K562 (cell line): ENCODE measurements around the gene MRPL28. TPM values are rescaled to one million over a fixed set of nuclear protein-coding genes. Genes with fewer than 3 reads are reported as not detected.

Experiments
- CBX1 ChIP-seq: sonication (generic); IDR thresholded peaks from 2 replicates; pipeline ENCODE4 v1.6.1; 2016; ENCODE audit warnings: antibody characterized with exemption, low read depth, mild to moderate bottlenecking
- HDGF ChIP-seq: fragments of 450-650 bp; IDR thresholded peaks from 2 replicates; pipeline ENCODE4 v1.6.1; 2016
- HMG20B ChIP-seq: fragments of 250-450 bp; sonication (Bioruptor Pico); IDR thresholded peaks from 2 replicates; pipeline ENCODE4 v1.5.0; 2021; ENCODE audit warnings: mild to moderate bottlenecking
- KDM4B ChIP-seq, 2 experiments: fragments of 450-650 bp in 1 of 2; sonication (generic) in 1 of 2; IDR thresholded peaks; 2 replicates each; pipeline ENCODE4 v1.6.1; 2016 to 2017; ENCODE audit warnings: borderline replicate concordance in 2 of 2, antibody characterized with exemption in 1 of 2, low read depth in 1 of 2, mild to moderate bottlenecking in 1 of 2
- SMAD2 ChIP-seq: fragments of 150-350 bp; IDR thresholded peaks from 2 replicates; pipeline ENCODE4 v1.6.1; 2014; ENCODE audit warnings: low read depth, mild to moderate bottlenecking, low read length
- SMAD3 ChIP-seq: fragments of 450-650 bp; formaldehyde crosslinking; conservative IDR thresholded peaks from 2 replicates; pipeline ENCODE4 v1.4.0; 2020; ENCODE audit warnings: mild to moderate bottlenecking
- ZC3H11A ChIP-seq: IDR thresholded peaks from 2 replicates; pipeline ENCODE4 v1.6.1; 2012; ENCODE audit warnings: low read depth, low read length, improper control_type of control experiment
- ZNF324 ChIP-seq: fragments of 250-450 bp; sonication (Bioruptor Pico); IDR thresholded peaks from 2 replicates; pipeline ENCODE4 v1.4.0; 2020; ENCODE audit warnings: mild to moderate bottlenecking
- polyA plus RNA-seq, 8 experiments: library from polyadenylated mRNA; depleted of rRNA in 4 of 8; stranded (reverse) in 5 of 8; unstranded in 3 of 8; fragments of >200 nt; fragmentation: Nextera tagmentation in 2 of 8; fragmentation: Illumina TruSeq in 1 of 8; extraction: Ambion mirVana in 2 of 8; extraction: Trizol in 1 of 8; gene quantifications; 2 replicates each; pipeline versions ENCODE4 v1.2.1 to v1.2.3, GENCODE V29; 2011 to 2014; ENCODE audit warnings: inconsistent platforms in 1 of 8, missing spikeins in 1 of 8
- total RNA-seq, 7 experiments: library from RNA; depleted of rRNA in 6 of 7; stranded (reverse); fragments of >200 nt in 6 of 7; fragmentation: Illumina TruSeq in 2 of 7; extraction: Trizol in 2 of 7; gene quantifications; 2 replicates each; pipeline versions ENCODE4 v1.2.1 to v1.2.3, GENCODE V29; 2011 to 2021; ENCODE audit warnings: low replicate concordance in 1 of 7
- TF ChIP-seq, protein P1 (sequence below): fragments of 250-450 bp; sonication (Bioruptor Pico); IDR thresholded peaks from 2 replicates; pipeline ENCODE4 v1.5.1; 2021; ENCODE audit warnings: mild to moderate bottlenecking
- TF ChIP-seq, protein P2 (sequence below): fragments of 450-650 bp; formaldehyde crosslinking; IDR thresholded peaks from 2 replicates; pipeline ENCODE4 v1.4.0; 2020; ENCODE audit warnings: mild to moderate bottlenecking, moderate library complexity

The MRPL28 gene
- total and polyA plus RNA-seq, 9 of the 15 experiments (the other 6 are each of a cell fraction or from before 2014, with no cell fraction given), result 2.5 to 323 (median 175) TPM

DNA sequence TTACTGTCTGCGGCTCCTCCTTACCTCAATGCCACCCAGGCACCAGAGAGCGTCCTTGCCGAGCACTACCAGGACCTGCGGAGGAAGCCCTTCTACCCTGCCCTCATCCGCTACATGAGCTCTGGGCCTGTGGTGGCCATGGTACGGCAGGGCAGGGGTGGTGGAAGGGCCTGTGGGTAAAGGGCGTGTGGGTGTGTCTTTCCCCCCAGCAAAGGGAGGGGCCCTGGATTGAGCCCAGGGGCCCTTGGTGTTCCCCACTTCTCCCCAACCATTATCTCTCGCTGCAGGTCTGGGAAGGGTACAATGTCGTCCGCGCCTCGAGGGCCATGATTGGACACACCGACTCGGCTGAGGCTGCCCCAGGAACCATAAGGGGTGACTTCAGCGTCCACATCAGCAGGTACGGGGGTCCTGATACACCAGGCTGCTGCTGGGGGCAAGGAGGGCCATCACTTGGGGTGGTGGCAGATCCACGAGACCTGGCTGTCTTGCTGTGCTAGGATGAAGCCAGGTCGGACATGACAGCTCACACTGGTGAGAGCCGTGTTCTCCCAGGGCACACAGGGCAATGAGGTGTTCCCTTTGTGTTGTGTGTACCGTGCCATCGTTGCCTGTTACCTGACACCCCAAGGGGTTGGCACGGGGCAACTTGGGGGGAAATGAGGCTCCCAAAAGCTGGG lies 29.1 kb upstream of the MRPL28 start (continued):
- TF ChIP-seq, protein P1, sequence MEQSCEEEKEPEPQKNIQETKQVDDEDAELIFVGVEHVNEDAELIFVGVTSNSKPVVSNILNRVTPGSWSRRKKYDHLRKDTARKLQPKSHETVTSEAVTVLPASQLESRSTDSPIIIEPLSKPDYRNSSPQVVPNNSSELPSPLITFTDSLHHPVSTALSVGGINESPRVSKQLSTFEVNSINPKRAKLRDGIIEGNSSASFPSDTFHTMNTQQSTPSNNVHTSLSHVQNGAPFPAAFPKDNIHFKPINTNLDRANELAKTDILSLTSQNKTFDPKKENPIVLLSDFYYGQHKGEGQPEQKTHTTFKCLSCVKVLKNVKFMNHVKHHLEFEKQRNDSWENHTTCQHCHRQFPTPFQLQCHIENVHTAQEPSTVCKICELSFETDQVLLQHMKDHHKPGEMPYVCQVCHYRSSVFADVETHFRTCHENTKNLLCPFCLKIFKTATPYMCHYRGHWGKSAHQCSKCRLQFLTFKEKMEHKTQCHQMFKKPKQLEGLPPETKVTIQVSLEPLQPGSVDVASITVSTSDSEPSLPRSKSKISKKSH (CRISPR knock-in tag), result no peak
- TF ChIP-seq SMAD2 (no peak), ZC3H11A (no peak), SMAD3 (CRISPR knock-in tag) (no peak), ZNF324 (CRISPR knock-in tag) (no peak), HDGF (no peak), HMG20B (no peak), CBX1 (no peak), KDM4B (IDR thresholded peaks at IDR 0.05; ENCODE audit: borderline replicate concordance in 2 of 2, low read depth in 1 of 2) (0 out of 4 replicates have a peak, but pooled peaks of 1 of the 2 experiments have one; percentile 25)
- TF ChIP-seq, protein P2, sequence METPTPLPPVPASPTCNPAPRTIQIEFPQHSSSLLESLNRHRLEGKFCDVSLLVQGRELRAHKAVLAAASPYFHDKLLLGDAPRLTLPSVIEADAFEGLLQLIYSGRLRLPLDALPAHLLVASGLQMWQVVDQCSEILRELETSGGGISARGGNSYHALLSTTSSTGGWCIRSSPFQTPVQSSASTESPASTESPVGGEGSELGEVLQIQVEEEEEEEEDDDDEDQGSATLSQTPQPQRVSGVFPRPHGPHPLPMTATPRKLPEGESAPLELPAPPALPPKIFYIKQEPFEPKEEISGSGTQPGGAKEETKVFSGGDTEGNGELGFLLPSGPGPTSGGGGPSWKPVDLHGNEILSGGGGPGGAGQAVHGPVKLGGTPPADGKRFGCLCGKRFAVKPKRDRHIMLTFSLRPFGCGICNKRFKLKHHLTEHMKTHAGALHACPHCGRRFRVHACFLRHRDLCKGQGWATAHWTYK (CRISPR knock-in tag), result no peak
